Activated CD4-positive, alpha-beta memory T cell treated with anti-CD3 and anti-CD28 coated beads, Interleukin-2, amount 10 ng/mL, durations not matched to agents 7 days and 5 days (primary cell): ENCODE data around the gene SIGLEC7. TPM values are rescaled to one million over a fixed set of nuclear protein-coding genes. Genes with fewer than 3 reads are reported as not detected.

Source experiments
- CTCF ChIA-PET: fragments of 350-600 bp; sonication (Branson Sonifier 250); formaldehyde crosslinking; loops from one replicate; lab custom pipeline; 2021; ENCODE audit warnings: antibody characterized with exemption, inconsistent platforms; lab: Charles Lee
- POLR2A ChIA-PET: fragments of 350-600 bp; sonication (Branson Sonifier 250); formaldehyde crosslinking; loops from one replicate; lab custom pipeline; 2021; ENCODE audit warnings: antibody characterized with exemption; lab: Charles Lee
- DNase-seq: peaks from one replicate; pipeline ENCODE4 v3.0.0-alpha.2; 2020
- H3K27ac Mint-ChIP-seq: one replicate; pipeline ENCODE4 v1.8.0; 2021; ENCODE audit warnings: mild to moderate bottlenecking, mixed read lengths
- H3K27me3 Mint-ChIP-seq: one replicate; pipeline ENCODE4 v1.8.0; 2021; ENCODE audit warnings: mixed read lengths
- H3K36me3 Mint-ChIP-seq: one replicate; pipeline ENCODE4 v1.8.0; 2021; ENCODE audit warnings: low read depth, mixed read lengths
- H3K4me1 Mint-ChIP-seq: one replicate; pipeline ENCODE4 v1.8.0; 2021; ENCODE audit warnings: mixed read lengths
- H3K4me3 Mint-ChIP-seq: one replicate; pipeline ENCODE4 v1.8.0; 2021; ENCODE audit warnings: mild to moderate bottlenecking, mixed read lengths
- H3K9me3 Mint-ChIP-seq: one replicate; pipeline ENCODE4 v1.8.0; 2021; ENCODE audit warnings: mixed read lengths
- total RNA-seq, 2 experiments: library from RNA; stranded (reverse); gene quantifications; one replicate each; pipeline ENCODE4 v1.2.3, GENCODE V29; 2021

SIGLEC7 gene
- total RNA-seq, 2 experiments from 2014 or later = not detected

GRCh38 chr19:51146751-51147150, 4.7 kb downstream of the SIGLEC7 start:
- Mint-ChIP-seq H3K27ac (no peak overlapping the region), H3K4me3 (no peak overlapping the region), H3K4me1 (no peaks in the 10 kb centered on the region), H3K27me3 (peaks cover 38% of the 10 kb centered on the region), H3K36me3 (no peaks in the 10 kb centered on the region), H3K9me3 (peaks cover 2% of the 10 kb centered on the region)
- ChIA-PET CTCF (interaction anchor here (4.2 kb wide), 1 partner anchor 11 kb away, joined by 17 read pairs; no protein-coding TSS in a partner anchor), POLR2A (no interaction called here)
- DNase-seq = no peak

DNA sequence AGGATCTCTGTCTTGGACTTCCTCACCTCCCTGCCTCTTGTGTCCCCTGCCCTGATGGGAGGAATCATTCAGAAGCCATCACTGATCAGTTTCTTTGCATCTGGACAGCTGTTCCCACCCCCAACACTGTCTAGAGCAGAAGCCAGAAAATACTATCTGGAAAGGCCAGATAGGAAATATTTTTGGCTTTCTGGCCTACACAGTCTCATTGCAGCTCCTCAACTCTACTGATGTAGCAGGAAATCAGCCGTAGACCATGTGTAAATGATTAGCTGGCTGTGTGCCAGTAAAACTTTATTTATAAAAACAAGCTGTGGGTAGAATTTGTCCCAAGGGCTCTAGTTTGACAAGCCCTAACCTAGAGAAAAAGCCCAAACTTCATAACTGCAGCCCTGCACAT, 5.6 kb downstream of the SIGLEC7 start:
- Mint-ChIP-seq H3K4me1 (no peaks in the 10 kb centered on the region), H3K27ac (no peak overlapping the region), H3K4me3 (no peak overlapping the region), H3K9me3 (peaks cover 2% of the 10 kb centered on the region), H3K27me3 (peaks cover 42% of the 10 kb centered on the region), H3K36me3 (no peaks in the 10 kb centered on the region)
- CTCF ChIA-PET = interaction anchor here (0.9 to 4.2 kb wide), 2 partner anchors 10 to 21 kb away, joined by 4 to 17 read pairs; no protein-coding TSS in a partner anchor
- no peak for DNase-seq
- POLR2A ChIA-PET = no interaction called here

GRCh38 chr19:51148580-51148979, 6.5 kb downstream of the SIGLEC7 start:
- Mint-ChIP-seq H3K9me3 (peaks cover 2% of the 10 kb centered on the region), H3K4me3 (no peak overlapping the region), H3K27ac (no peak overlapping the region), H3K36me3 (no peaks in the 10 kb centered on the region), H3K4me1 (no peaks in the 10 kb centered on the region), H3K27me3 (peaks cover 47% of the 10 kb centered on the region)
- no peak for DNase-seq
- CTCF ChIA-PET = interaction anchor here (0.9 to 4.2 kb wide), 3 partner anchors 9 to 179 kb away, joined by 4 to 17 read pairs (median 4); no protein-coding TSS in a partner anchor
- POLR2A ChIA-PET = interaction anchor here (0.8 kb wide), 1 partner anchor 19 kb away, joined by 3 read pairs; no protein-coding TSS in a partner anchor

- H3K4me3 Mint-ChIP-seq = no peak overlapping the region
- POLR2A ChIA-PET = no interaction called here
- H3K4me1 Mint-ChIP-seq = no peaks in the 10 kb centered on the region
- no peak overlapping the region for H3K27ac Mint-ChIP-seq
- CTCF ChIA-PET = interaction anchor here (0.7 kb wide), 1 partner anchor 109 kb away, joined by 3 read pairs; no protein-coding TSS in a partner anchor
- peaks cover 50% of the 10 kb centered on the region for H3K27me3 Mint-ChIP-seq
- no peaks in the 10 kb centered on the region for H3K36me3 Mint-ChIP-seq
- peaks cover 2% of the 10 kb centered on the region for H3K9me3 Mint-ChIP-seq
- no peak for DNase-seq
These were observed 8.5 kb downstream of the SIGLEC7 start for GRCh38 chr19:51150627-51151026.

GRCh38 chr19:51156710-51157109, 14.6 kb downstream of the SIGLEC7 start:
- Mint-ChIP-seq H3K36me3 (no peaks in the 10 kb centered on the region), H3K9me3 (no peaks in the 10 kb centered on the region), H3K27ac (no peak overlapping the region), H3K4me1 (peaks cover 26% of the 10 kb centered on the region), H3K27me3 (peaks cover 25% of the 10 kb centered on the region), H3K4me3 (no peak overlapping the region)
- CTCF ChIA-PET = interaction anchor here (0.6 to 10.0 kb wide), 10 partner anchors 10 to 284 kb away, joined by 3 to 180 read pairs (median 4); partner anchors contain the start of gene CTU1
- POLR2A ChIA-PET = interaction anchor here (1.8 kb wide), 1 partner anchor 103 kb away, joined by 8 read pairs; no protein-coding TSS in a partner anchor
- DNase-seq = no peak

- no peak for DNase-seq
- no peak overlapping the region for H3K27ac Mint-ChIP-seq
- H3K36me3 Mint-ChIP-seq = no peaks in the 10 kb centered on the region
- peaks cover 25% of the 10 kb centered on the region for H3K27me3 Mint-ChIP-seq
- peaks cover 28% of the 10 kb centered on the region for H3K4me1 Mint-ChIP-seq
- POLR2A ChIA-PET = interaction anchor here (1.8 kb wide), 1 partner anchor 102 kb away, joined by 8 read pairs; no protein-coding TSS in a partner anchor
- CTCF ChIA-PET = interaction anchor here (0.6 to 10.0 kb wide), 10 partner anchors 10 to 257 kb away, joined by 3 to 180 read pairs (median 4); no protein-coding TSS in a partner anchor
- H3K4me3 Mint-ChIP-seq = no peak overlapping the region
- no peaks in the 10 kb centered on the region for H3K9me3 Mint-ChIP-seq
These were observed 15.2 kb downstream of the SIGLEC7 start for GRCh38 chr19:51157265-51157664.

GRCh38 chr19:51158474-51159129, 16.5 kb downstream of the SIGLEC7 start:
- Mint-ChIP-seq H3K4me3 (no peak overlapping the region), H3K27me3 (peaks cover 20% of the 10 kb centered on the region), H3K4me1 (peaks cover 38% of the 10 kb centered on the region), H3K27ac (peak overlapping the region; percentile 56), H3K36me3 (no peaks in the 10 kb centered on the region), H3K9me3 (no peaks in the 10 kb centered on the region)
- DNase-seq = peak; percentile 88
- ChIA-PET POLR2A (interaction anchor here (1.3 to 1.4 kb wide), 2 partner anchors 101 to 206 kb away, joined by 3 to 8 read pairs; no protein-coding TSS in a partner anchor), CTCF (interaction anchor here (0.7 to 10.0 kb wide), 21 partner anchors 10 to 499 kb away, joined by 3 to 180 read pairs (median 4); no protein-coding TSS in a partner anchor)

DNA sequence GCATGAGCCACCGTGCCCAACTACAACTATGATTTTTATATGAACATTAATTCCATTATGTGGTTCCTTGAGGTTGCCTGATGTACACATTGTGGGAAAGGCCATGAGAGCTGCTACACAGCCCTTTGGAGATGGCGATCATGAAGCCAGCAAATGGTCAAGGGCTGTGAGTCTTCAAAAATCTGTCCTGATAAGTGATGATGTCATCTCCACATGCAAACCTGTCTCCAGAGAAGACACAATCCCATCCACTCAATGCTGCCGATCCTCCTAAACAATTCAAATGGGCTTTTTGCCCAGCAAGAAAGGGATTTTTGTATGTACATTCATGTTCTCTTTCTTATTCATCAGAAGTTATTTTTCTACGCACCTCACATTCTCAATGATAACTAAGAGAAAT, 17.6 kb downstream of the SIGLEC7 start:
- no peaks in the 10 kb centered on the region for H3K36me3 Mint-ChIP-seq
- no peak overlapping the region for H3K4me3 Mint-ChIP-seq
- ChIA-PET POLR2A (interaction anchor here (1.4 kb wide), 1 partner anchor 99 kb away, joined by 8 read pairs; no protein-coding TSS in a partner anchor), CTCF (interaction anchor here (0.7 to 10.0 kb wide), 4 partner anchors 100 to 282 kb away, joined by 3 to 180 read pairs (median 4); no protein-coding TSS in a partner anchor)
- peaks cover 22% of the 10 kb centered on the region for H3K27me3 Mint-ChIP-seq
- DNase-seq = no peak
- no peaks in the 10 kb centered on the region for H3K9me3 Mint-ChIP-seq
- H3K27ac Mint-ChIP-seq = no peak overlapping the region
- H3K4me1 Mint-ChIP-seq = peaks cover 44% of the 10 kb centered on the region

- Mint-ChIP-seq H3K4me1 (peaks cover 46% of the 10 kb centered on the region), H3K36me3 (no peaks in the 10 kb centered on the region), H3K27me3 (peaks cover 16% of the 10 kb centered on the region), H3K27ac (no peak overlapping the region), H3K4me3 (no peak overlapping the region), H3K9me3 (no peaks in the 10 kb centered on the region)
- no peak for DNase-seq
- ChIA-PET POLR2A (interaction anchor here (1.4 kb wide), 1 partner anchor 97 kb away, joined by 7 read pairs; no protein-coding TSS in a partner anchor), CTCF (interaction anchor here (0.6 to 10.0 kb wide), 3 partner anchors 71 to 276 kb away, joined by 4 to 180 read pairs (median 4); no protein-coding TSS in a partner anchor)
These were observed 19.2 kb downstream of the SIGLEC7 start for GRCh38 chr19:51161266-51161665.

- no peak overlapping the region for H3K27ac Mint-ChIP-seq
- no peaks in the 10 kb centered on the region for H3K9me3 Mint-ChIP-seq
- DNase-seq = no peak
- peaks cover 53% of the 10 kb centered on the region for H3K4me1 Mint-ChIP-seq
- peaks cover 16% of the 10 kb centered on the region for H3K27me3 Mint-ChIP-seq
- ChIA-PET POLR2A (interaction anchor here (1.4 kb wide), 1 partner anchor 96 kb away, joined by 7 read pairs; no protein-coding TSS in a partner anchor), CTCF (interaction anchor here (0.6 to 10.0 kb wide), 4 partner anchors 70 to 276 kb away, joined by 4 to 180 read pairs (median 4); no protein-coding TSS in a partner anchor)
- no peaks in the 10 kb centered on the region for H3K36me3 Mint-ChIP-seq
- H3K4me3 Mint-ChIP-seq = no peak overlapping the region
These were observed 19.9 kb downstream of the SIGLEC7 start for GRCh38 chr19:51161867-51162496.

- Mint-ChIP-seq H3K27me3 (peaks cover 14% of the 10 kb centered on the region), H3K4me3 (no peak overlapping the region), H3K27ac (no peak overlapping the region), H3K36me3 (peaks cover 4% of the 10 kb centered on the region), H3K9me3 (no peaks in the 10 kb centered on the region), H3K4me1 (peaks cover 63% of the 10 kb centered on the region)
- POLR2A ChIA-PET = no interaction called here
- no peak for DNase-seq
- CTCF ChIA-PET = interaction anchor here (10.0 kb wide), 1 partner anchor 96 kb away, joined by 180 read pairs; no protein-coding TSS in a partner anchor
These were observed 21.2 kb downstream of the SIGLEC7 start for GRCh38 chr19:51163257-51163656.

DNA sequence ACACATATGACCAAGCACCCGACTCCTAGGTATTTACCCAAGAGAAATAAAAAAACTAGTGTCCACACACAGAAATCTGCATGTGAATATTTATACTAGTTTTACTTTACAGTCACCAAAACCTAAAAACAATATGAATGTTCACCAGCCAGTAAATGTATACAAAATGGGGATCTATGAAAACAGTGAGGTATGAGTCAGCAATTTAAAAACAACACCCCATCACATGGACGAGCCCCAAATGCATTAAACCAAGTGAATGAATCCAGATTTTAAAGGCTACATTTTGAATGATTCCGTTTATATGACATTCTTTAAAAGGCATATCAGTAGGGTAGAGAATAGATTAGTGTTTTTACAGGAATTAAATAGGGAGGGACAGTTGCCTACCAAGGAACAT, 22.1 kb downstream of the SIGLEC7 start:
- Mint-ChIP-seq H3K27me3 (peaks cover 14% of the 10 kb centered on the region), H3K36me3 (peaks cover 9% of the 10 kb centered on the region), H3K4me3 (no peak overlapping the region), H3K4me1 (peaks cover 65% of the 10 kb centered on the region), H3K27ac (no peak overlapping the region), H3K9me3 (no peaks in the 10 kb centered on the region)
- no peak for DNase-seq
- CTCF ChIA-PET = no interaction called here
- POLR2A ChIA-PET = no interaction called here
